C4-2B (cell line): Measurements from ENCODE around the gene GNAZ.

Source experiments
- CTCF ChIP-seq: fragments of 450-650 bp; conservative IDR thresholded peaks from 2 replicates; pipeline ENCODE4 v1.5.1; 2017; ENCODE audit warnings: mild to moderate bottlenecking
- ZFX ChIP-seq: fragments of 450-650 bp; IDR thresholded peaks from 2 replicates; pipeline ENCODE4 v1.6.1; 2017

- no peak for TF ChIP-seq CTCF
- TF ChIP-seq ZFX: no peak
Observed at GRCh38 chr22:23083315-23084021, 13.1 kb downstream of the GNAZ start.
